Keratinocyte (primary cell): ENCODE results near the gene PLXNB3. TPM values are rescaled to one million over a fixed set of nuclear protein-coding genes. Genes with fewer than 3 reads are reported as not detected.
A peak's percentile ranks its signal among the peaks of the same experiment; 100 is the strongest.

Experiments used
- DNase-seq: peaks from one replicate; pipeline ENCODE4 v3.0.0-alpha.2; 2011; ENCODE audit warnings: low read depth, missing footprints, low spot score
- FAIRE-seq: peaks from 2 replicates; lab custom pipeline; 2011; peaks lifted over from hg19 to GRCh38; lab: Jason Lieb, UNC
- H2AFZ ChIP-seq: 2 replicates; pipeline ENCODE4 v1.6.0; 2012; ENCODE audit warnings: low read length, control low read depth, inconsistent platforms; ENCODE audit not compliant: control insufficient read depth
- H3K27ac ChIP-seq: 2 replicates; pipeline ENCODE4 v1.5.1; 2011; ENCODE audit warnings: low read length; ENCODE audit not compliant: control insufficient read depth, insufficient read depth
- H3K27me3 ChIP-seq: 3 replicates; pipeline ENCODE4 v1.6.0; 2011; ENCODE audit warnings: low read length; ENCODE audit not compliant: control insufficient read depth, insufficient read depth; ENCODE audit errors: extremely low read depth
- H3K36me3 ChIP-seq, 2 experiments: 2 replicates in 1 of 2; 3 replicates in 1 of 2; pipeline ENCODE4 v1.5.1; 2011; ENCODE audit warnings: low read length in 2 of 2, mild to moderate bottlenecking in 1 of 2; ENCODE audit not compliant: control insufficient read depth in 2 of 2, insufficient read depth in 2 of 2; ENCODE audit errors: extremely low read depth in 1 of 2
- H3K4me1 ChIP-seq: 3 replicates; pipeline ENCODE4 v1.5.1; 2011; ENCODE audit warnings: low read length; ENCODE audit not compliant: control insufficient read depth, insufficient read depth; ENCODE audit errors: extremely low read depth
- H3K4me2 ChIP-seq: 3 replicates; pipeline ENCODE4 v1.6.0; 2011; ENCODE audit warnings: low read depth, low read length; ENCODE audit not compliant: control insufficient read depth, insufficient read depth; ENCODE audit errors: extremely low read depth
- H3K4me3 ChIP-seq, 3 experiments: fragments of 200-600 bp in 1 of 3; sonication (generic) in 1 of 3; 2 replicates in 2 of 3; 3 replicates in 1 of 3; pipeline ENCODE4 v1.5.1; 2011 to 2016; ENCODE audit warnings: low read length in 3 of 3, mild to moderate bottlenecking in 3 of 3, control low read depth in 2 of 3, inconsistent platforms in 1 of 3, low read depth in 1 of 3, mixed read lengths in 1 of 3, mixed run types in 1 of 3, moderate library complexity in 1 of 3; ENCODE audit not compliant: control insufficient read depth in 2 of 3, insufficient read depth in 2 of 3; ENCODE audit errors: extremely low read depth in 1 of 3
- H3K79me2 ChIP-seq: 2 replicates; pipeline ENCODE4 v1.6.0; 2012; ENCODE audit warnings: low read length; ENCODE audit not compliant: control insufficient read depth, insufficient read depth
- H3K9ac ChIP-seq: 3 replicates; pipeline ENCODE4 v1.6.0; 2011; ENCODE audit warnings: low read length; ENCODE audit not compliant: control insufficient read depth, insufficient read depth; ENCODE audit errors: extremely low read depth
- H3K9me1 ChIP-seq: 3 replicates; pipeline ENCODE4 v1.6.0; 2011; ENCODE audit warnings: low read length; ENCODE audit not compliant: control insufficient read depth, insufficient read depth; ENCODE audit errors: extremely low read depth
- H3K9me3 ChIP-seq: 2 replicates; pipeline ENCODE4 v1.5.1; 2012; ENCODE audit warnings: low read depth, low read length; ENCODE audit not compliant: control insufficient read depth
- H4K20me1 ChIP-seq: 3 replicates; pipeline ENCODE4 v1.6.0; 2011; ENCODE audit warnings: low read length; ENCODE audit not compliant: control insufficient read depth, insufficient read depth; ENCODE audit errors: extremely low read depth
- EZH2 ChIP-seq: IDR thresholded peaks from one replicate; pipeline ENCODE4 v1.6.1; 2012; ENCODE audit warnings: inconsistent platforms, mild to moderate bottlenecking, low read length, moderate library complexity
- dilution Hi-C: fragments of 300-500 bp; cut with MboI; formaldehyde crosslinking; loops from one replicate; pipeline ENCODE4 v1.7.0; 2020; ENCODE audit warnings: low sequenced_read_pairs; ENCODE audit not compliant: extremely low pct_ligation_motif_present
- polyA plus RNA-seq, 5 experiments: library from polyadenylated mRNA; depleted of rRNA in 3 of 5; stranded (reverse) in 3 of 5; stranded (forward) in 1 of 5; unstranded in 1 of 5; fragments of >200 nt; gene quantifications; 1 replicate in 1 of 5; 2 replicates in 3 of 5; 3 replicates in 1 of 5; pipeline versions ENCODE4 v1.2.1 to v1.2.3, GENCODE V29; 2011 to 2012; ENCODE audit warnings: missing spikeins in 2 of 5, low read depth in 1 of 5, low replicate concordance in 1 of 5
- TF ChIP-seq, protein P1 (sequence below), 3 experiments: IDR thresholded peaks in 1 of 3; conservative IDR thresholded peaks in 1 of 3; optimal IDR thresholded peaks in 1 of 3; 2 replicates in 2 of 3; 3 replicates in 1 of 3; pipeline versions ENCODE3 to v1.5.1; 2011; ENCODE audit warnings: low read length in 3 of 3, mild to moderate bottlenecking in 3 of 3, moderate library complexity in 2 of 3, control low read depth in 1 of 3, inconsistent platforms in 1 of 3; ENCODE audit not compliant: insufficient read depth in 2 of 3; ENCODE audit errors: extremely low read depth in 1 of 3

The PLXNB3 gene
- polyA plus RNA-seq, 1 donor (not counting 4 experiments of a cell fraction or from before 2014, with no cell fraction given): 7.2 TPM

DNA sequence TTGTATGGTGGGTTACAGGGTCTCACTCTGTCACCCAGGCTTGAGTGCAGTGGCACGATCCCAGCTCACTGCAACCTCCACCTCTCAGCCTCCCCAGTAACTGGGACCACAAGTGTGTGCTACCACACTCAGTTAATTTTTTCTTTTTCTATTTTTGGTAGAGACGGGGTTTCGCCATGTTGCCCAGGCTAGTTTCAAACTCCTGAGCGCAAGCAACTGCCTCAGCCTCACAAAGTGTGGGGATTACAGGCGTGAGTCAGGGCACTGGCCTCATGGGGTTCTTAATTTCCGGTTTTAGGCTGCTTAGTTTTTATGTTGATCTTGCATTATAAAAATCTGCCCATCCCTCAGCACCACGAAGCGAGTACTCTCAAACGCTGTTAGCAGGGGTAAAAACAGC lies 46.6 kb upstream of the PLXNB3 start:
- peaks cover 2% of the 10 kb centered on the region for H4K20me1 ChIP-seq
- no peak overlapping the region for H3K4me3 ChIP-seq
- H3K4me1 ChIP-seq: peaks cover 26% of the 10 kb centered on the region
- TF ChIP-seq, protein P1, sequence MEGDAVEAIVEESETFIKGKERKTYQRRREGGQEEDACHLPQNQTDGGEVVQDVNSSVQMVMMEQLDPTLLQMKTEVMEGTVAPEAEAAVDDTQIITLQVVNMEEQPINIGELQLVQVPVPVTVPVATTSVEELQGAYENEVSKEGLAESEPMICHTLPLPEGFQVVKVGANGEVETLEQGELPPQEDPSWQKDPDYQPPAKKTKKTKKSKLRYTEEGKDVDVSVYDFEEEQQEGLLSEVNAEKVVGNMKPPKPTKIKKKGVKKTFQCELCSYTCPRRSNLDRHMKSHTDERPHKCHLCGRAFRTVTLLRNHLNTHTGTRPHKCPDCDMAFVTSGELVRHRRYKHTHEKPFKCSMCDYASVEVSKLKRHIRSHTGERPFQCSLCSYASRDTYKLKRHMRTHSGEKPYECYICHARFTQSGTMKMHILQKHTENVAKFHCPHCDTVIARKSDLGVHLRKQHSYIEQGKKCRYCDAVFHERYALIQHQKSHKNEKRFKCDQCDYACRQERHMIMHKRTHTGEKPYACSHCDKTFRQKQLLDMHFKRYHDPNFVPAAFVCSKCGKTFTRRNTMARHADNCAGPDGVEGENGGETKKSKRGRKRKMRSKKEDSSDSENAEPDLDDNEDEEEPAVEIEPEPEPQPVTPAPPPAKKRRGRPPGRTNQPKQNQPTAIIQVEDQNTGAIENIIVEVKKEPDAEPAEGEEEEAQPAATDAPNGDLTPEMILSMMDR (optimal IDR thresholded peaks at IDR 0.05 in 1 of 3, IDR thresholded peaks at IDR 0.05 in 1 of 3, conservative IDR thresholded peaks at IDR 0.05 in 1 of 3; ENCODE audit: extremely low read depth in 1 of 3, insufficient read depth in 2 of 3, low read length in 3 of 3): no peak
- TF ChIP-seq EZH2: no peak
- H2AFZ ChIP-seq: no peak overlapping the region
- FAIRE-seq (no peak), DNase-seq (no peak)
- dilution Hi-C loops: no loop called here
- no peak overlapping the region for H3K27ac ChIP-seq
- H3K9me1 ChIP-seq: no peaks in the 10 kb centered on the region
- no peak overlapping the region for H3K9ac ChIP-seq
- H3K27me3 ChIP-seq: no peaks in the 10 kb centered on the region
- peaks cover 7 to 14% of the 10 kb centered on the region in 2 experiments for H3K36me3 ChIP-seq
- no peaks in the 10 kb centered on the region for H3K9me3 ChIP-seq
- H3K79me2 ChIP-seq: peaks cover 27% of the 10 kb centered on the region
- no peak overlapping the region for H3K4me2 ChIP-seq

DNA sequence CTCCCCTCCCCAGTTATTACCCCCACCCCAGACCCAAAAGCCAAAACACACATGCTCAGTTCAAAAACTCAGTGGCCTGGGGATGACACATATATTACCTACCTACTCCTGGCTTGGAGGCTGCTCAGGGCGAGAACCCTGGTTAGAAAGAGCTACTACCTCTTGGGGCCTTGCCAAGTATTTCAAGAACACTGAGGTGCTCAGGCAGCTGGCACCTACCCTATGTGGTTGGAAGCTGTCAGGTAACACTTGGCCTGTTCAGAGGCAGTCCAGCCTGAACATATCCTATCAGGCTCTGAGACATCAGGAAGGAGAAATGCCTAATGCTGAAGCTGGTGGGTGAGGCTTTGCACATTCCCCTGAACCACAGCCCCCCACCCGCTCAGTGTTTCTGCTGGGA lies 44.8 kb upstream of the PLXNB3 start:
- peaks cover 27% of the 10 kb centered on the region for H3K4me1 ChIP-seq
- no peak for TF ChIP-seq EZH2
- TF ChIP-seq, protein P1 (optimal IDR thresholded peaks at IDR 0.05 in 1 of 3, IDR thresholded peaks at IDR 0.05 in 1 of 3, conservative IDR thresholded peaks at IDR 0.05 in 1 of 3; ENCODE audit: extremely low read depth in 1 of 3, insufficient read depth in 2 of 3, low read length in 3 of 3): no peak
- DNase-seq: no peak
- H3K9me3 ChIP-seq: no peaks in the 10 kb centered on the region
- H3K27ac ChIP-seq: no peak overlapping the region
- H3K9me1 ChIP-seq: no peaks in the 10 kb centered on the region
- H2AFZ ChIP-seq: no peak overlapping the region
- dilution Hi-C loops: no loop called here
- peak; percentile 52 for FAIRE-seq
- peaks cover 2% of the 10 kb centered on the region for H4K20me1 ChIP-seq
- no peak overlapping the region for H3K4me3 ChIP-seq
- peaks cover 33% of the 10 kb centered on the region for H3K79me2 ChIP-seq
- H3K9ac ChIP-seq: no peak overlapping the region
- no peaks in the 10 kb centered on the region for H3K27me3 ChIP-seq
- no peak overlapping the region for H3K4me2 ChIP-seq
- H3K36me3 ChIP-seq: peaks cover 7 to 13% of the 10 kb centered on the region in 2 experiments
